ENCODE results near the gene ADGRF4.

Gene ADGRF4

GRCh38 chr6:47665112-47665511, 33.3 kb upstream of the ADGRF4 start:
- no peaks in the 10 kb centered on the region for H3K36me3 ChIP-seq (ENCODE audit: control insufficient read depth in 1 of 2, insufficient read depth in 2 of 2, low read length in 2 of 2)
- no peaks in the 10 kb centered on the region for H3K27me3 ChIP-seq (ENCODE audit: insufficient read depth, low read length)
- H3K27ac ChIP-seq (ENCODE audit: low read depth, low read length): no peak overlapping the region
- H4K12ac ChIP-seq (ENCODE audit: low read depth, low read length): no peak overlapping the region
- H3K79me1 ChIP-seq (ENCODE audit: low read length): peaks cover 4% of the 10 kb centered on the region
- H3K18ac ChIP-seq (ENCODE audit: low read length): no peak overlapping the region
- no peak overlapping the region for H2BK5ac ChIP-seq (ENCODE audit: low read depth, low read length, poor library complexity)
- H3K9me3 ChIP-seq (ENCODE audit: insufficient read depth, low read depth, low read length): no peaks in the 10 kb centered on the region
- H3K4me1 ChIP-seq (ENCODE audit: control insufficient read depth in 1 of 2, insufficient read depth in 2 of 2, low read length in 2 of 2): peaks cover 4 to 11% of the 10 kb centered on the region in 2 experiments
- H2AFZ ChIP-seq (ENCODE audit: insufficient read depth, low read length, poor library complexity): no peak overlapping the region
- H3K14ac ChIP-seq (ENCODE audit: low read length): no peak overlapping the region
- H4K8ac ChIP-seq (ENCODE audit: low read depth, low read length): no peak overlapping the region
- no peaks in the 10 kb centered on the region for H3K79me2 ChIP-seq (ENCODE audit: control insufficient read depth, insufficient read depth, low read length, poor library complexity)
- H2BK120ac ChIP-seq (ENCODE audit: insufficient read depth, low read length, poor library complexity): no peak overlapping the region
- H3K9ac ChIP-seq (ENCODE audit: low read length): no peak overlapping the region
- no peak overlapping the region for H3K4me3 ChIP-seq (ENCODE audit: low read depth, low read length)
- DNase-seq: peak; percentile 53 to 60
- H3K4me2 ChIP-seq (ENCODE audit: low read length): no peak overlapping the region
- no peak overlapping the region for H3K4ac ChIP-seq (ENCODE audit: low read depth, low read length)
- no peak overlapping the region for H2AK5ac ChIP-seq (ENCODE audit: low read length)
- no peak overlapping the region for H2BK12ac ChIP-seq (ENCODE audit: low read length)
- H4K91ac ChIP-seq (ENCODE audit: low read depth, low read length): no peak overlapping the region
- H3K23ac ChIP-seq (ENCODE audit: low read length): no peak overlapping the region
- WGBS (ENCODE audit: extremely low coverage, insufficient coverage, insufficient read length): no CpG with 5 or more reads among the region's 3 CpGs

DNA sequence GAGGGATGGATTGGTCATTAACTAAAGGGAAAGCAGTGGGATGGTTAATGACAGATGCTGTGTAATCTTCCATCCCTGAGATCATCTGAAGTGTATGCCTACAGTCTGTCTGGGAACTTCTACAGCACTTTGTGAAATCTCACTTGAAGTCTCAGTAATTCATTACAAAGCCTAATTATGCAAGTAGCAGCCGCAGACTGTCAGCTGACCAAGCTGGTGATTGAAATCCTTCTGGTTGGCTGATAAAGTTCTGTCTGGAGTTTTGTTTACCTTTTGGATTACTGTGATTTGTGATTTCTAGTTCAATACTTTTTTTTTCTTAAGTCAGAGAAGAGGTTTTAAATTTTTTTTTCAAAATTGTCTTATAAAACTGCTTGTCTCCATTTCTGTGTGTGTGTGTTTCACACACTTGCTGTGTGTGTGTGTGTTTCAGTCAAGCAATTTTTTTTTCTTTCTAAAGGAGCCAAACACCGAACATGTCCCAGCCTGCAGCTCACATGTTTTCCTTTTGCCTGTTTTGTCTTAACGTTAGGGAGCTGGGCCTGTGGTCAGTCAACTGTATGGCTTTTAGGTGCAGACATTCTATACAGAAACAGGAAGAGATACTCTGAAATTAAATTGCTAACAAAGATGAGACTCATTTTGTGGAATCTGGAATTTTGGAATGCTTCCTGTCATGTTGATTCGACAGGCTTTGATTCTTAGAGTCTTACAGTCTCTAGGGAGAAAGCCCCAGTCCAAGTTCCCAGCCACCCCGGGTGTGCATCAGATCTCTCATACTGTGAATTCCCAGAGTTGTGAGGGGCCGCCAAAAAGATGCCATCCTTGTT, 28.5 kb upstream of the ADGRF4 start:
- no peak overlapping the region for H3K23ac ChIP-seq (ENCODE audit: low read length)
- H3K4me3 ChIP-seq (ENCODE audit: low read depth, low read length): no peak overlapping the region
- no peaks in the 10 kb centered on the region for H3K36me3 ChIP-seq (ENCODE audit: control insufficient read depth in 1 of 2, insufficient read depth in 2 of 2, low read length in 2 of 2)
- peaks cover 5% of the 10 kb centered on the region for H3K79me1 ChIP-seq (ENCODE audit: low read length)
- H3K9ac ChIP-seq (ENCODE audit: low read length): no peak overlapping the region
- H3K79me2 ChIP-seq (ENCODE audit: control insufficient read depth, insufficient read depth, low read length, poor library complexity): no peaks in the 10 kb centered on the region
- H2BK120ac ChIP-seq (ENCODE audit: insufficient read depth, low read length, poor library complexity): no peak overlapping the region
- H3K9me3 ChIP-seq (ENCODE audit: insufficient read depth, low read depth, low read length): peaks cover 3% of the 10 kb centered on the region
- H2BK12ac ChIP-seq (ENCODE audit: low read length): no peak overlapping the region
- no peak overlapping the region for H4K12ac ChIP-seq (ENCODE audit: low read depth, low read length)
- WGBS (ENCODE audit: extremely low coverage, insufficient coverage, insufficient read length): no CpG with 5 or more reads among the region's 6 CpGs
- H2AFZ ChIP-seq (ENCODE audit: insufficient read depth, low read length, poor library complexity): no peak overlapping the region
- peak overlapping the region; percentile 59 for H3K27ac ChIP-seq (ENCODE audit: low read depth, low read length)
- H3K27me3 ChIP-seq (ENCODE audit: insufficient read depth, low read length): no peaks in the 10 kb centered on the region
- no peak for DNase-seq
- peak overlapping the region; percentile 18 for H2BK5ac ChIP-seq (ENCODE audit: low read depth, low read length, poor library complexity)
- peak overlapping the region; percentile 40 for H3K4me2 ChIP-seq (ENCODE audit: low read length)
- H3K14ac ChIP-seq (ENCODE audit: low read length): no peak overlapping the region
- H2AK5ac ChIP-seq (ENCODE audit: low read length): no peak overlapping the region
- H4K91ac ChIP-seq (ENCODE audit: low read depth, low read length): no peak overlapping the region
- peaks cover 0 to 2% of the 10 kb centered on the region in 2 experiments for H3K4me1 ChIP-seq (ENCODE audit: control insufficient read depth in 1 of 2, insufficient read depth in 2 of 2, low read length in 2 of 2)
- no peak overlapping the region for H3K4ac ChIP-seq (ENCODE audit: low read depth, low read length)
- no peak overlapping the region for H4K8ac ChIP-seq (ENCODE audit: low read depth, low read length)
- no peak overlapping the region for H3K18ac ChIP-seq (ENCODE audit: low read length)

DNA sequence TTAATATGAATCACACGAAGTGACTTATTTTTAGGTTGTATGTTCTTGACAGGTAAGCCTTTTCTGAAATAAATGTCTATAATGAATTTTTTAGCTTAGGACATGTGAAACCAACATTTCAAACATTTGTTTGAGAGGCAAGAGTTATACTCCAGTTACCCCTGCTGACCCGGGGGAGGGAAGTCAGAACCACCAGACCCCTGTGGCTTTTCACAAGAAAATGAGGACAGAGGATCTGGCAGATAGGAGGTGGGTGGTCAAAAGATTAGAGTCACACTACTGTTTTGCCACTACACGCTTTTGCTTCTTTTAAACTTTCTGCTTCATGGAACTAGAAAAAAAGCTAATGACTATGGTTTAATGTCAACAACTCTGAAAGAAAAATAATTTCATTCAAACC, 27.5 kb upstream of the ADGRF4 start:
- no peak overlapping the region for H3K23ac ChIP-seq (ENCODE audit: low read length)

DNA sequence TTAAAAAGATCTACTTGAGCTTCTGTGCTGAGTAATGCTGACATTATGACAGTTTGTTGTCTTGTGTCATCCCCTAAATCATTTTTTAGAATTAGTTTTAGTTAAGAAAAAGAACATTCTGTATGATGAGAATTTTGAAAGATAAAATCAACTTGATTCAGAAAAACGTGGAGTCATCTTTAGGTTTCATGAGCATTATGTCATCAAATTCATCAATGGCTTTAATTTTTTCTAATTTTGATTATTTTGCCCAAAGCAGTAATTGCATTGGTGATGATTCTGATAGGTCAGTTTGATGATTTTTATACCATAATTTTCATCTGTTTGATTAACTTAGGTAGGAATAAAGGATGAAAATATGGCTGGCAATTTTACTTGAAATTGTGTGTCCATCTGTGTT, 26.6 kb upstream of the ADGRF4 start:
- peaks cover 0 to 2% of the 10 kb centered on the region in 2 experiments for H3K4me1 ChIP-seq (ENCODE audit: control insufficient read depth in 1 of 2, insufficient read depth in 2 of 2, low read length in 2 of 2)
- no CpG with 5 or more reads among the region's 1 CpG for WGBS (ENCODE audit: extremely low coverage, insufficient coverage, insufficient read length)
- no peak overlapping the region for H2BK120ac ChIP-seq (ENCODE audit: insufficient read depth, low read length, poor library complexity)
- H3K9ac ChIP-seq (ENCODE audit: low read length): no peak overlapping the region
- H3K4me3 ChIP-seq (ENCODE audit: low read depth, low read length): no peak overlapping the region
- no peak overlapping the region for H2BK12ac ChIP-seq (ENCODE audit: low read length)
- H3K27ac ChIP-seq (ENCODE audit: low read depth, low read length): no peak overlapping the region
- H3K14ac ChIP-seq (ENCODE audit: low read length): no peak overlapping the region
- no peaks in the 10 kb centered on the region for H3K36me3 ChIP-seq (ENCODE audit: control insufficient read depth in 1 of 2, insufficient read depth in 2 of 2, low read length in 2 of 2)
- no peaks in the 10 kb centered on the region for H3K27me3 ChIP-seq (ENCODE audit: insufficient read depth, low read length)
- H3K79me1 ChIP-seq (ENCODE audit: low read length): peaks cover 3% of the 10 kb centered on the region
- H2AK5ac ChIP-seq (ENCODE audit: low read length): no peak overlapping the region
- H2AFZ ChIP-seq (ENCODE audit: insufficient read depth, low read length, poor library complexity): no peak overlapping the region
- no peak overlapping the region for H3K4me2 ChIP-seq (ENCODE audit: low read length)
- no peak overlapping the region for H3K4ac ChIP-seq (ENCODE audit: low read depth, low read length)
- H4K8ac ChIP-seq (ENCODE audit: low read depth, low read length): no peak overlapping the region
- no peak overlapping the region for H2BK5ac ChIP-seq (ENCODE audit: low read depth, low read length, poor library complexity)
- H3K79me2 ChIP-seq (ENCODE audit: control insufficient read depth, insufficient read depth, low read length, poor library complexity): no peaks in the 10 kb centered on the region
- no peak overlapping the region for H4K12ac ChIP-seq (ENCODE audit: low read depth, low read length)
- H3K9me3 ChIP-seq (ENCODE audit: insufficient read depth, low read depth, low read length): peaks cover 3% of the 10 kb centered on the region
- H4K91ac ChIP-seq (ENCODE audit: low read depth, low read length): no peak overlapping the region
- no peak overlapping the region for H3K23ac ChIP-seq (ENCODE audit: low read length)
- no peak overlapping the region for H3K18ac ChIP-seq (ENCODE audit: low read length)
- no peak for DNase-seq

More for the DNA sequence above, 27.5 kb upstream of the ADGRF4 start:
- H3K18ac ChIP-seq (ENCODE audit: low read length): no peak overlapping the region
- no peak overlapping the region for H2AFZ ChIP-seq (ENCODE audit: insufficient read depth, low read length, poor library complexity)
- no peak overlapping the region for H2BK120ac ChIP-seq (ENCODE audit: insufficient read depth, low read length, poor library complexity)
- H3K14ac ChIP-seq (ENCODE audit: low read length): no peak overlapping the region
- no peak overlapping the region for H2BK5ac ChIP-seq (ENCODE audit: low read depth, low read length, poor library complexity)
- H3K27me3 ChIP-seq (ENCODE audit: insufficient read depth, low read length): no peaks in the 10 kb centered on the region
- H3K4me2 ChIP-seq (ENCODE audit: low read length): no peak overlapping the region
- H3K36me3 ChIP-seq (ENCODE audit: control insufficient read depth in 1 of 2, insufficient read depth in 2 of 2, low read length in 2 of 2): no peaks in the 10 kb centered on the region
- no peaks in the 10 kb centered on the region for H3K79me2 ChIP-seq (ENCODE audit: control insufficient read depth, insufficient read depth, low read length, poor library complexity)
- H3K9ac ChIP-seq (ENCODE audit: low read length): no peak overlapping the region
- H2BK12ac ChIP-seq (ENCODE audit: low read length): no peak overlapping the region
- no peak overlapping the region for H3K4me3 ChIP-seq (ENCODE audit: low read depth, low read length)
- no peak overlapping the region for H4K91ac ChIP-seq (ENCODE audit: low read depth, low read length)
- no peak overlapping the region for H3K27ac ChIP-seq (ENCODE audit: low read depth, low read length)
- no peak overlapping the region for H4K8ac ChIP-seq (ENCODE audit: low read depth, low read length)
- no peak overlapping the region for H3K4ac ChIP-seq (ENCODE audit: low read depth, low read length)
- DNase-seq: no peak
- H2AK5ac ChIP-seq (ENCODE audit: low read length): no peak overlapping the region
- no CpG with 5 or more reads among the region's 3 CpGs for WGBS (ENCODE audit: extremely low coverage, insufficient coverage, insufficient read length)
- no peak overlapping the region for H4K12ac ChIP-seq (ENCODE audit: low read depth, low read length)
- peaks cover 3% of the 10 kb centered on the region for H3K9me3 ChIP-seq (ENCODE audit: insufficient read depth, low read depth, low read length)
- H3K4me1 ChIP-seq (ENCODE audit: control insufficient read depth in 1 of 2, insufficient read depth in 2 of 2, low read length in 2 of 2): peaks cover 0 to 2% of the 10 kb centered on the region in 2 experiments
- H3K79me1 ChIP-seq (ENCODE audit: low read length): peaks cover 5% of the 10 kb centered on the region
